ENCODE results near the gene C5orf63.

The C5orf63 gene

DNA sequence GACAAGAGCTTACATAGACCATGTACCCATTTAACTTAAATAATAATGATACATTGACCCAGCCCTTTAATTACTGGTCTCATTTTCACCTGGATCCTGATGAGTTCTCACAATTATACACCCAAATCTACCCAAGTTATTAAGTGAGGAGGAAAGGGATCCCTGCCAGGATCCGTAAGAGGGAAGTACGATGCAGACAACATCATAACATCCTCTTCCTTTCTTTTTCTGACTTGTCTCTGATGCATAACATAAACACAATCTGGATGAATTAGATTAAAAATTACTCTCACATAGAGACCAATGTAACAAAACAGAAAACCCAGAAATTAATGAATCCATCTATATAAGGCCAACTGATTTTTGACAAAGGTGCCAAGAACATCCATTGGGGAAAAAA lies 59.9 kb downstream of the C5orf63 start:
- no peak overlapping the region for H3K27ac ChIP-seq
- no peak for TF ChIP-seq ZFX (IDR thresholded peaks at IDR 0.05; ENCODE audit: borderline replicate concordance)
- TF ChIP-seq, protein P1, sequence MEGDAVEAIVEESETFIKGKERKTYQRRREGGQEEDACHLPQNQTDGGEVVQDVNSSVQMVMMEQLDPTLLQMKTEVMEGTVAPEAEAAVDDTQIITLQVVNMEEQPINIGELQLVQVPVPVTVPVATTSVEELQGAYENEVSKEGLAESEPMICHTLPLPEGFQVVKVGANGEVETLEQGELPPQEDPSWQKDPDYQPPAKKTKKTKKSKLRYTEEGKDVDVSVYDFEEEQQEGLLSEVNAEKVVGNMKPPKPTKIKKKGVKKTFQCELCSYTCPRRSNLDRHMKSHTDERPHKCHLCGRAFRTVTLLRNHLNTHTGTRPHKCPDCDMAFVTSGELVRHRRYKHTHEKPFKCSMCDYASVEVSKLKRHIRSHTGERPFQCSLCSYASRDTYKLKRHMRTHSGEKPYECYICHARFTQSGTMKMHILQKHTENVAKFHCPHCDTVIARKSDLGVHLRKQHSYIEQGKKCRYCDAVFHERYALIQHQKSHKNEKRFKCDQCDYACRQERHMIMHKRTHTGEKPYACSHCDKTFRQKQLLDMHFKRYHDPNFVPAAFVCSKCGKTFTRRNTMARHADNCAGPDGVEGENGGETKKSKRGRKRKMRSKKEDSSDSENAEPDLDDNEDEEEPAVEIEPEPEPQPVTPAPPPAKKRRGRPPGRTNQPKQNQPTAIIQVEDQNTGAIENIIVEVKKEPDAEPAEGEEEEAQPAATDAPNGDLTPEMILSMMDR (IDR thresholded peaks at IDR 0.05) = no peak

DNA sequence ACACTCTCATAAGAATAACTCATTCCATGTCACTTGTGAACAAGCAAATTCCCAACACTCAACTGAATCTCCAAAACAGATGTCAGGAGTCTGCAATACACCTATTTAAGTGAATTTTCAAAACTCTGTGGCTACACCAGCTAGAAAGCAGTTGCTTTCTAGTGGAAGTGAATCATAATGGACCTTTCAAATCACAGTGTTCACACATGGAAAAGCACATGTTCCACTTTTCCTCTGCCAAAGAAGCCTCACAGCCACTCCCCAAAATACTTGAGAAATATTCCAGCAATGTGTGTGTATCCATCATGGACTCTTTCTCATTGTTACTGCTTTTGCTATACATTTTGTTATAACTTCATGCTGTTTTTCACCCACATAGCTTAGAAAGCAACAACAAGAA lies 60.4 kb downstream of the C5orf63 start:
- TF ChIP-seq, protein P1 (IDR thresholded peaks at IDR 0.05) = no peak
- no peak for TF ChIP-seq ZFX (IDR thresholded peaks at IDR 0.05; ENCODE audit: borderline replicate concordance)
- no peak overlapping the region for H3K27ac ChIP-seq

DNA sequence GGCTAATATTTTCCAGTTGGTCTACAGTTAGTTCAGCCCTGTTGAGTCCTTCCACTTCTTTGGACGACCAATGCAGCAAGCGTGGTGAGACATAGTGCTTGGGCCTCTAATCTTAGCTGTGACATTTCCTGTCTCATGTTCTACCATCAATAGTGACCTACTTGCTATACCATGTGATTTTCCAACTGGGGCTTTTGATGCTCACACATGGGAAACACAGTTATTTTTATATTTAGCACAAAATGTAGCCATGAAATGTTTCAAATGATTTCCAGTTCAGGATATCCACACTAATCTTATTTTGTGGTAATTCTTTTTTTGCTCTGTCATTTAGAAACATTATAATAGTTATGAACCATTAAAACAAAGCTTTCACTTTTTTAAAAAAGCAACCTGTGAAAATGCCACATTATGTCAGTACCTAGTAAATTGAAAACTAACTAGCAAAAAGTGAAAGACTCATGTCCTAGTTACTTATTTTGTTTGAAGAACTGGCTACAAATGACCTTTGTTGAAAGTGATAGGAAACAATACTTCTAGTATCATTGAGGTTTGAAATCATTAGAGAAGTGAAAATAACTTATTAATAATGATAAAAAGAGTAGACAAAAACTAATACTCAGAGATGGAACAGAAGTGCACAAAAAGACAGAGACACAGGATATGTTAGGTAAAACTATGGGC lies 61.2 kb downstream of the C5orf63 start:
- TF ChIP-seq, protein P1 (IDR thresholded peaks at IDR 0.05) = no peak
- TF ChIP-seq ZFX (IDR thresholded peaks at IDR 0.05; ENCODE audit: borderline replicate concordance) = no peak
- H3K27ac ChIP-seq = no peak overlapping the region

DNA sequence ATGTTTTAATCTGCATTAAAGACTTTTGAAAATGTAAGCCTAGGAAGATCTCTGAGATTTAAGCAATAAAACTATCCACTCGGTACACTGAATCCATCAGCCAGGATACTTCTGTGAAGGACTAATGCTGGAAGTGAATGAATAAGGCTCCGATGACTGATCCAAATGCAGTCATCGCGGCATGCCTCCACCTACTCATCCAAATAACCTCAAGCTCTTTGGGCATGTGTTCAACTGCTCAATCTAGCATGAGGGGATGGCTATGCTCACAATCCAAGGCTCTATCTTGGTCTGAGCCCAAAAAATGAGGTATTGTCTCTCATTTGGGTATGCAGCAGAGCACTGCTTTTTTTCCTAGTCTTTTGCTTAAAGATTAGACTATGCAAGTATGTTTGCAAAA lies 62.1 kb downstream of the C5orf63 start:
- TF ChIP-seq, protein P1 (IDR thresholded peaks at IDR 0.05) = no peak
- TF ChIP-seq ZFX (IDR thresholded peaks at IDR 0.05; ENCODE audit: borderline replicate concordance) = no peak
- no peak overlapping the region for H3K27ac ChIP-seq

DNA sequence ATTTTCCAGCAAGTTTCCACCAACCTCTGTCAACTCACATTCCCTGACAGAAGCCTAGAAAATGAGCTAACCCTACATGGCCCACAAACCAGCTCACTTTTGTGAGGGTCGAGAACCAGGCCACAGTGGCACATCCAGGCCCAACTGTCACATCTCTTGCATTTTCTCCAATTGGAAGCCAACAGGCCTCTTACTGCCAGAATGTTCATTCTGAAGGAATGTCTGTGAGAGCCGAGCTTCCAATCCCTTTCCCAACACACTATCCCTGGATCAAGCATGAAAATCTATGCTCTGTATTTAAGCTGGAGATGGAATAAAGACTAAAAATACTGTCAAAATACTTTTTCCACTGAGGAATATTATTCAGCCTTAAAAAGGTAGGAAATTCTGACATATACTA lies 62.9 kb downstream of the C5orf63 start:
- TF ChIP-seq ZFX (IDR thresholded peaks at IDR 0.05; ENCODE audit: borderline replicate concordance) = no peak
- TF ChIP-seq, protein P1 (IDR thresholded peaks at IDR 0.05) = no peak
- no peak overlapping the region for H3K27ac ChIP-seq

DNA sequence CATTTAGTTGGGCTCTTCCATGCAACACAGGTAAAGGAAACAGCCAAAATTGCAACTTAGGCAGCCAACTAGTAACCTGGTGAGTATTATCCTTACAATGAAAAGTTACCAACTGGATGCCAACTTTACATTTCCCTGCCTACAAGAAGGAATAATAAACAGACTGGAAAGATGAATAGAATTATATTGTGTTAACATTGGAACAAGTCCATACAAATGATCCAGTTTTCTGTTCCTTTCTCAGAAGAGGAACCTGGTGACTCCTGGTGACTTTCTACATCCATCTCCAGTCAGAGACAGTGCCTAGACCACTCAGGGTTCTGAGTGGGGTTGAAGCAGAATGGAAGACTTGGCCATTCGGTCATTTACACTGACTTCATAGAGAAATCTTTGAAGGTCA lies 63.5 kb downstream of the C5orf63 start:
- no peak for TF ChIP-seq ZFX (IDR thresholded peaks at IDR 0.05; ENCODE audit: borderline replicate concordance)
- TF ChIP-seq, protein P1 (IDR thresholded peaks at IDR 0.05) = no peak
- no peak overlapping the region for H3K27ac ChIP-seq

DNA sequence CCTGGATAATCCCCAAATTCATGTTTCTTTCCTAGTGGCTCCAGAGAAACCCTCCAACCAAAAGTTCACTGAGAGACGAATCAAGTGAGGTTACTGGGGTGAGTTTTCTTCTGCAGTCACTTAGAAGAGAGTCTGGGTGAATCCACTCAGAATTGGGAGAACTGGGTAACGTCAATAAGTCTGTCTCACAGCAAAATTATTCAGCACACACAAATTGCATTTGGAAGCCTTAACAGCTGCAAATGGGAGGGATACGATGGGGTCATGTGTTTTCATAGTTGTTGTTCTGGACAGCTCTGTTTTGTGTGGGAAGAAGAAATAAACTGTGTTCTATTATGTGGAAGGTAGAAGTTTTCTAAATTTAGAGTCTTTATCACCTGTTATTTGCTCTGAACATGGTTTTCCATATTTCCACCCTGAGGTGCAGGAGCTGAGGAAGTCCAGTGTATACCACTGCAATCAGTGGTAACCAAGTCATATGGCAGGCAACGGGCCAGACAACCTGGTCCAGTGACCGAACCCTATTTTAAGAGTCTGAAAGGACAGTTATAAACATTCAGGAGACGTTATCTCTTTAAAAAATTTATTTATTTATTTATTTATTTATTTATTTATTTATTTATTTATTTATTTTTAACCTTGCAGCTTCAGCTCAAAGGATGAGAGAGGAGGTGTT lies 64.9 kb downstream of the C5orf63 start:
- no peak overlapping the region for H3K27ac ChIP-seq
- TF ChIP-seq ZFX (IDR thresholded peaks at IDR 0.05; ENCODE audit: borderline replicate concordance) = no peak
- TF ChIP-seq, protein P1 (IDR thresholded peaks at IDR 0.05) = no peak

All from 22Rv1 (cell line).